HEK293T (cell line): ENCODE data around the gene MAST3.

Experiments
- FOXK2 ChIP-seq: fragments of 450-650 bp; IDR thresholded peaks from 2 replicates; pipeline ENCODE4 v1.6.1; 2016; ENCODE audit warnings: mild to moderate bottlenecking
- FOXM1 ChIP-seq: fragments of 450-650 bp; IDR thresholded peaks from 2 replicates; pipeline ENCODE4 v1.6.1; 2017; ENCODE audit warnings: mild to moderate bottlenecking, borderline replicate concordance
- SP1 ChIP-seq: fragments of 450-650 bp; IDR thresholded peaks from 2 replicates; pipeline ENCODE4 v1.6.1; 2017

DNA sequence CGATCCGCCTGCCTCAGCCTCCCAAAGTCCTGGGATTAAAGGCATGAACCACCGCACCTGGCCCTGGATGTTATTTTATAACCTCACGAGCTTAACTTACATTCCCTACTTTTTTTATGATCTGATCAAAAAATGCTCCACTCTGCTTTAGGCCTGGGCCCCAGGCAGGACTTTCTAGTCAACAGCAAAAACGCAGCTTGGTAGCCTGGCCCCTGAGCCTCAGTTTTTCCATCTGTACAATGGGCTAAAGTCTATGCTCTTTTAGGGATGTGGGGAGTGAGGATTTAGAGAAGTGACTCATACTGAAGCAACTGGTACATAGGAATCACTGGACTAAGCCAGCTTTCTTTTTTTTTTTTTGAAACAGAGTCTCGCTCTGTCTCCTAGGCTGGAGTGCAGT is 43.5 kb downstream of the MAST3 start:
- no peak for TF ChIP-seq SP1
- TF ChIP-seq FOXM1: no peak
- TF ChIP-seq FOXK2: no peak
